Central memory CD8-positive, alpha-beta T cell (primary cell): ENCODE results near the gene GCAT.
A peak's percentile ranks its signal among the peaks of the same experiment; 100 is the strongest.

Experiments
- ATAC-seq: fragments of 150-1000 bp; cut with Tn5 transposase; replicated peaks from 2 replicates; pipeline ENCODE4 v1.10.0; 2022; ENCODE audit warnings: mild to moderate bottlenecking, moderate FRiP score, moderate number of reproducible peaks; ENCODE audit not compliant: poor library complexity, severe bottlenecking; ENCODE audit errors: extremely low read depth
- DNase-seq, 2 donors: peaks; one replicate each; pipeline ENCODE4 v3.0.0; 2021; ENCODE audit warnings: low spot score in 2 of 2
- H3K27ac Mint-ChIP-seq: one replicate; pipeline ENCODE4 v1.8.0; 2022; ENCODE audit warnings: low read depth, mild to moderate bottlenecking, moderate library complexity, mixed read lengths
- H3K27me3 Mint-ChIP-seq: one replicate; pipeline ENCODE4 v1.8.0; 2022; ENCODE audit warnings: mixed read lengths
- H3K36me3 Mint-ChIP-seq: one replicate; pipeline ENCODE4 v1.8.0; 2022; ENCODE audit warnings: mild to moderate bottlenecking, moderate library complexity, mixed read lengths; ENCODE audit not compliant: insufficient read depth
- H3K4me1 Mint-ChIP-seq: one replicate; pipeline ENCODE4 v1.8.0; 2022; ENCODE audit warnings: mixed read lengths
- H3K4me3 Mint-ChIP-seq: one replicate; pipeline ENCODE4 v1.8.0; 2022; ENCODE audit warnings: mild to moderate bottlenecking, moderate library complexity, mixed read lengths
- H3K9me3 Mint-ChIP-seq: one replicate; pipeline ENCODE4 v1.8.0; 2022; ENCODE audit warnings: mixed read lengths

The GCAT gene

GRCh38 chr22:37771702-37772427, 35.9 kb upstream of the GCAT start:
- Mint-ChIP-seq H3K27me3 (no peaks in the 10 kb centered on the region), H3K9me3 (no peaks in the 10 kb centered on the region), H3K4me3 (no peak overlapping the region), H3K36me3 (peaks cover 12% of the 10 kb centered on the region), H3K4me1 (peaks cover 4% of the 10 kb centered on the region), H3K27ac (no peak overlapping the region)
- ATAC-seq (no peak), DNase-seq (no peak)

- Mint-ChIP-seq H3K9me3 (no peaks in the 10 kb centered on the region), H3K4me1 (peaks cover 4% of the 10 kb centered on the region), H3K27ac (no peak overlapping the region), H3K4me3 (no peak overlapping the region), H3K27me3 (no peaks in the 10 kb centered on the region), H3K36me3 (peaks cover 5% of the 10 kb centered on the region)
- no peak for DNase-seq
- no peak for ATAC-seq
These were observed 33.0 kb upstream of the GCAT start for GRCh38 chr22:37774728-37775127.

GRCh38 chr22:37775785-37776638, 31.7 kb upstream of the GCAT start:
- H3K9me3 Mint-ChIP-seq, result no peaks in the 10 kb centered on the region
- no peak overlapping the region for H3K4me3 Mint-ChIP-seq
- no peak for DNase-seq
- no peaks in the 10 kb centered on the region for H3K27me3 Mint-ChIP-seq
- H3K36me3 Mint-ChIP-seq, result peaks cover 5% of the 10 kb centered on the region
- ATAC-seq, result no peak
- H3K27ac Mint-ChIP-seq, result no peak overlapping the region
- peaks cover 4% of the 10 kb centered on the region for H3K4me1 Mint-ChIP-seq

- Mint-ChIP-seq H3K4me1 (peaks cover 4% of the 10 kb centered on the region), H3K4me3 (no peak overlapping the region), H3K36me3 (peaks cover 5% of the 10 kb centered on the region), H3K27ac (no peak overlapping the region), H3K27me3 (no peaks in the 10 kb centered on the region), H3K9me3 (no peaks in the 10 kb centered on the region)
- no peak for ATAC-seq
- DNase-seq, result no peak
These were observed 31.1 kb upstream of the GCAT start for GRCh38 chr22:37776639-37777005.

GRCh38 chr22:37777122-37777687, 30.5 kb upstream of the GCAT start:
- ATAC-seq (no peak), DNase-seq (no peak)
- Mint-ChIP-seq H3K27ac (no peak overlapping the region), H3K9me3 (no peaks in the 10 kb centered on the region), H3K4me3 (no peak overlapping the region), H3K36me3 (peaks cover 4% of the 10 kb centered on the region), H3K4me1 (peaks cover 4% of the 10 kb centered on the region), H3K27me3 (no peaks in the 10 kb centered on the region)

GRCh38 chr22:37778370-37779009, 29.2 kb upstream of the GCAT start:
- Mint-ChIP-seq H3K9me3 (no peaks in the 10 kb centered on the region), H3K27ac (no peak overlapping the region), H3K4me3 (no peak overlapping the region), H3K4me1 (peaks cover 4% of the 10 kb centered on the region), H3K27me3 (no peaks in the 10 kb centered on the region), H3K36me3 (peaks cover 3% of the 10 kb centered on the region)
- no peak for DNase-seq
- ATAC-seq, result no peak

GRCh38 chr22:37781434-37782059, 26.2 kb upstream of the GCAT start:
- H3K4me3 Mint-ChIP-seq, result no peak overlapping the region
- no peak for DNase-seq
- peaks cover 16% of the 10 kb centered on the region for H3K27me3 Mint-ChIP-seq
- H3K9me3 Mint-ChIP-seq, result no peaks in the 10 kb centered on the region
- H3K4me1 Mint-ChIP-seq, result no peaks in the 10 kb centered on the region
- H3K36me3 Mint-ChIP-seq, result no peaks in the 10 kb centered on the region
- no peak for ATAC-seq
- H3K27ac Mint-ChIP-seq, result peak overlapping the region; percentile 41

- no peak for DNase-seq
- Mint-ChIP-seq H3K27me3 (peaks cover 16% of the 10 kb centered on the region), H3K4me3 (no peak overlapping the region), H3K9me3 (no peaks in the 10 kb centered on the region), H3K36me3 (no peaks in the 10 kb centered on the region), H3K27ac (no peak overlapping the region), H3K4me1 (no peaks in the 10 kb centered on the region)
- no peak for ATAC-seq
These were observed 25.2 kb upstream of the GCAT start for GRCh38 chr22:37782340-37783168.

GRCh38 chr22:37784829-37785495, 22.8 kb upstream of the GCAT start:
- H3K27ac Mint-ChIP-seq, result no peak overlapping the region
- no peak for ATAC-seq

GRCh38 chr22:37790234-37790633, 17.5 kb upstream of the GCAT start:
- H3K9me3 Mint-ChIP-seq, result no peaks in the 10 kb centered on the region
- no peak for DNase-seq

More at GRCh38 chr22:37784829-37785495, 22.8 kb upstream of the GCAT start:
- Mint-ChIP-seq H3K27me3 (peaks cover 16% of the 10 kb centered on the region), H3K9me3 (no peaks in the 10 kb centered on the region), H3K4me1 (no peaks in the 10 kb centered on the region), H3K36me3 (no peaks in the 10 kb centered on the region), H3K4me3 (no peak overlapping the region)
- DNase-seq, result no peak

GRCh38 chr22:37792494-37792893, 15.2 kb upstream of the GCAT start:
- Mint-ChIP-seq H3K27ac (no peak overlapping the region), H3K36me3 (no peaks in the 10 kb centered on the region)

More at GRCh38 chr22:37790234-37790633, 17.5 kb upstream of the GCAT start:
- H3K36me3 Mint-ChIP-seq, result no peaks in the 10 kb centered on the region
- no peak overlapping the region for H3K4me3 Mint-ChIP-seq
- H3K27me3 Mint-ChIP-seq, result peaks cover 6% of the 10 kb centered on the region
- no peak for ATAC-seq
- no peaks in the 10 kb centered on the region for H3K4me1 Mint-ChIP-seq
- H3K27ac Mint-ChIP-seq, result no peak overlapping the region

More at GRCh38 chr22:37792494-37792893, 15.2 kb upstream of the GCAT start:
- H3K9me3 Mint-ChIP-seq, result no peaks in the 10 kb centered on the region
- ATAC-seq (no peak), DNase-seq (no peak)
- no peaks in the 10 kb centered on the region for H3K4me1 Mint-ChIP-seq
- no peaks in the 10 kb centered on the region for H3K27me3 Mint-ChIP-seq
- no peak overlapping the region for H3K4me3 Mint-ChIP-seq
